SK-N-MC (cell line): ENCODE data around the gene KLK6.

Source experiments
- DNase-seq: peaks from one replicate; pipeline ENCODE4 v3.0.0-alpha.2; 2011; ENCODE audit warnings: low read depth, low spot score
- H3K27ac ChIP-seq: fragments of 200-600 bp; sonication (generic); 2 replicates; pipeline ENCODE4 v1.5.1; 2016; ENCODE audit warnings: mixed run types
- H3K36me3 ChIP-seq: fragments of 200-600 bp; sonication (generic); 2 replicates; pipeline ENCODE4 v1.6.1; 2017; ENCODE audit warnings: antibody characterized with exemption, low read length, mixed read lengths; ENCODE audit not compliant: insufficient read depth
- H3K4me3 ChIP-seq: fragments of 200-600 bp; sonication (generic); 2 replicates; pipeline ENCODE4 v1.5.1; 2016
- H3K9ac ChIP-seq: fragments of 200-600 bp; sonication (generic); 2 replicates; pipeline ENCODE4 v1.8.0; 2017; ENCODE audit warnings: mixed run types, mixed read lengths; ENCODE audit not compliant: insufficient read length
- H3K9me3 ChIP-seq: fragments of 200-600 bp; sonication (generic); 2 replicates; pipeline ENCODE4 v1.6.1; 2017; ENCODE audit warnings: low read depth, mild to moderate bottlenecking, antibody characterized with exemption, low read length, moderate library complexity, mixed read lengths
- EZH2 ChIP-seq: fragments of 200-600 bp; sonication (generic); IDR thresholded peaks from one replicate; pipeline ENCODE4 v1.6.1; 2017; ENCODE audit warnings: antibody characterized with exemption
- FOXP2 ChIP-seq: optimal IDR thresholded peaks from 2 replicates; pipeline ENCODE3; 2011; ENCODE audit warnings: mild to moderate bottlenecking, moderate library complexity; ENCODE audit not compliant: insufficient read depth; ENCODE audit errors: extremely low read length, control extremely low read depth
- POLR2AphosphoS5 ChIP-seq: IDR thresholded peaks from 2 replicates; pipeline ENCODE4 v1.6.1; 2012; ENCODE audit warnings: mild to moderate bottlenecking, low read depth, low read length, borderline replicate concordance

The KLK6 gene

GRCh38 chr19:50969413-50969760 is at the start of gene KLK6:
Gene KLK6, minus strand, starts transcription at chr19:50969591. Its CDS starts 1,487 bp downstream, at chr19:50968104.
- no peaks in the 10 kb centered on the region for H3K36me3 ChIP-seq
- H3K9ac ChIP-seq = no peak within 1 kb of the TSS
- TF ChIP-seq POLR2AphosphoS5 = no peak
- TF ChIP-seq FOXP2 = no peak
- no peak for TF ChIP-seq EZH2
- DNase-seq = no peak
- H3K27ac ChIP-seq = no peak within 1 kb of the TSS
- no peaks in the 10 kb centered on the region for H3K9me3 ChIP-seq
- no peak within 1 kb of the TSS for H3K4me3 ChIP-seq

GRCh38 chr19:51018745-51019543 is 49.6 kb upstream of the KLK6 start:
- no peak for TF ChIP-seq POLR2AphosphoS5
- TF ChIP-seq FOXP2 = no peak
- TF ChIP-seq EZH2 = no peak
- no peak for DNase-seq
- no peak overlapping the region for H3K27ac ChIP-seq
- H3K9ac ChIP-seq = no peak overlapping the region
- no peaks in the 10 kb centered on the region for H3K9me3 ChIP-seq
- no peak overlapping the region for H3K4me3 ChIP-seq
- no peaks in the 10 kb centered on the region for H3K36me3 ChIP-seq

GRCh38 chr19:51016798-51017683 is 47.6 kb upstream of the KLK6 start:
- TF ChIP-seq FOXP2 (no peak), POLR2AphosphoS5 (no peak), EZH2 (peak; percentile 71)
- no peak overlapping the region for H3K9ac ChIP-seq
- no peaks in the 10 kb centered on the region for H3K9me3 ChIP-seq
- no peak overlapping the region for H3K27ac ChIP-seq
- H3K36me3 ChIP-seq = no peaks in the 10 kb centered on the region
- 0 out of 2 replicates have a peak overlapping the region, but pooled peaks have one; percentile 22 for H3K4me3 ChIP-seq
- DNase-seq = no peak

- TF ChIP-seq POLR2AphosphoS5 (no peak), EZH2 (no peak), FOXP2 (no peak)
- H3K9ac ChIP-seq = no peak overlapping the region
- DNase-seq = no peak
- H3K4me3 ChIP-seq = no peak overlapping the region
- no peaks in the 10 kb centered on the region for H3K36me3 ChIP-seq
- H3K9me3 ChIP-seq = no peaks in the 10 kb centered on the region
- H3K27ac ChIP-seq = no peak overlapping the region
These were observed 46.4 kb upstream of the KLK6 start for GRCh38 chr19:51015691-51016267.

DNA sequence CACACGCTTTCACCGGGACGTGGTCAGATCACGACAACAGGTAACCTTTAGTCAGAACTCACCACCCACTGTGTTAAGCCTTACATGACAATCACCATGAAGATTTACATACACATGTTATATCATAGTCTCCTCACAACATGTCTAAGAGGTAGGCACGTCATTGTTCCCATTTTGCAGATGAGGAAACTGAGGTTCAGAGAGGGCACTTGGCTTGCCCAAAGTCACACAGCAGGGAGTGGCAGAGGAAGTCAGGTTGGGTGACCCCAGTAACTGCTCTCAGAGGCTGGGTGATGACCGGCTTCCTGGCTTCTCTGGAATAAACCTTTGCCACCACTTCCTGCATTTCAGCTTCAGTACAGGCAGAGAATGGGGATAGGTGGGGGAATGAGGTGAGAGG is 44.9 kb upstream of the KLK6 start:
- no peak for DNase-seq
- Histone ChIP-seq H3K9me3 (no peaks in the 10 kb centered on the region), H3K4me3 (no peak overlapping the region), H3K36me3 (no peaks in the 10 kb centered on the region), H3K27ac (no peak overlapping the region), H3K9ac (no peak overlapping the region)
- TF ChIP-seq EZH2 (no peak), POLR2AphosphoS5 (no peak), FOXP2 (no peak)

- no peak overlapping the region for H3K27ac ChIP-seq
- no peak for TF ChIP-seq POLR2AphosphoS5
- no peak for TF ChIP-seq FOXP2
- no peak for TF ChIP-seq EZH2
- no peak overlapping the region for H3K4me3 ChIP-seq
- H3K9me3 ChIP-seq = no peaks in the 10 kb centered on the region
- DNase-seq = no peak
- H3K36me3 ChIP-seq = no peaks in the 10 kb centered on the region
- no peak overlapping the region for H3K9ac ChIP-seq
These were observed 43.3 kb upstream of the KLK6 start for GRCh38 chr19:51012661-51013190.

GRCh38 chr19:51010066-51010795 is 40.8 kb upstream of the KLK6 start:
- TF ChIP-seq POLR2AphosphoS5 = no peak
- TF ChIP-seq EZH2 = no peak
- no peak for TF ChIP-seq FOXP2
- H3K9me3 ChIP-seq = no peaks in the 10 kb centered on the region
- H3K4me3 ChIP-seq = no peak overlapping the region
- no peak overlapping the region for H3K9ac ChIP-seq
- no peak overlapping the region for H3K27ac ChIP-seq
- DNase-seq = no peak
- no peaks in the 10 kb centered on the region for H3K36me3 ChIP-seq
